ENCODE measurements around the gene FEZ2. TPM values are rescaled to one million over a fixed set of nuclear protein-coding genes. Genes with fewer than 3 reads are reported as not detected.

FEZ2 gene
- total and polyA plus RNA-seq, 2 of the 8 experiments (the other 6 are each of a cell fraction or from before 2014, with no cell fraction given): 7.5 to 16.4 TPM

DNA sequence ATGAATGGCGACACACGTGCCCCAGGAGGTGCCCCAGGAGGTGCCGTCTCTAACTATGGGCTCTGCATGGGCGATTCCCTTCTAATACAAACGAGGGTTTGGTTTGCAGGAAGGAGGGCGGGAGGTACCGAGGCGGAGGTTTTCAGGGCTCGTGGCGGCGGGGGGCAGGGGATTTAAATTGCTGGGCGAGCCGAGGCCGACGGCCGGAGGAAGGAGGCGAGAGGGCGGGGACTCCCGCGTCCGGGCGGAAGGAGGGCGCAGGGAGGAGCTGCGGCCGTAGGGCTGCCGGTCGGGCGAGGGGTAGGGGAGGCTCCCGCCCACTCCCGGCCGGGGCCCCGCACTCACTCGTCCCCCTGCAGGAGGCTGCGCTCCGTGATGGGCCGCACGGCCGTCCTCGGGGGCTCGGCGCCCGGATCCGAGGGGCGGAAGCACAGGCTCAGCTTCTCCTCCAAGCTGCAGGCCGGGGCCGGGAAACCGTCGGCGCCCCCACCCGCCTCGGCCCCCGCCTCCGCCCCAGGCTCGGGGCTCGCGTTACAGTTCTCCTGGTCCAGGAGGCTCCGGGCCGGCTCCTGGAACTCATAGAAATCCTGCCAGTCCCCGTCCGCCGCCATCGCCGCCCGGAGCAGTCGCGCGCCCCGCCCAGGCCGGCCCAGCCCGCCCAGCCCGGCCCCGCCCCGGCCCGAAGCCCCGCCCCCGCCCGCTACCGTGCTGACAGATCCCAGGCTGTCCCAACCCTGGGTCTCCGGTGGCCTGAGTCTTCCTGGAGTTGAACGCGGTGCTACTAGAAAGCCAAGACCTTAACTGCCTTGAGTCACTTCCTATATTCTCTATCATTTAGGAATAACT, at the start of gene FEZ2 (continued):
- TF ChIP-seq SIN3A (conservative IDR thresholded peaks at IDR 0.05 in 1 of 2, IDR thresholded peaks at IDR 0.05 in 1 of 2; ENCODE audit: low read depth in 1 of 2, low read length in 2 of 2): peak in 1 of 2 experiments; percentile 30; a peak in 2 of 4 replicates
- TF ChIP-seq, protein P1, sequence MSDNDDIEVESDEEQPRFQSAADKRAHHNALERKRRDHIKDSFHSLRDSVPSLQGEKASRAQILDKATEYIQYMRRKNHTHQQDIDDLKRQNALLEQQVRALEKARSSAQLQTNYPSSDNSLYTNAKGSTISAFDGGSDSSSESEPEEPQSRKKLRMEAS (IDR thresholded peaks at IDR 0.05): peak; percentile 86
- TF ChIP-seq ASH2L (IDR thresholded peaks at IDR 0.05; ENCODE audit: low read length): peak; percentile 71
- peak; percentile 29 for TF ChIP-seq NANOG (IDR thresholded peaks at IDR 0.05; ENCODE audit: insufficient read depth, low read depth, low read length, poor library complexity, severe bottlenecking)
- TF ChIP-seq POLR2AphosphoS5 (IDR thresholded peaks at IDR 0.05; ENCODE audit: low read depth, low read length): peak; percentile 67
- TF ChIP-seq POLR2A (IDR thresholded peaks at IDR 0.05; ENCODE audit: control extremely low read depth in 1 of 2, low read depth in 2 of 2, low read length in 2 of 2): peak in 1 of 2 experiments; percentile 80; a peak in 2 of 3 replicates
- TF ChIP-seq, protein P2, sequence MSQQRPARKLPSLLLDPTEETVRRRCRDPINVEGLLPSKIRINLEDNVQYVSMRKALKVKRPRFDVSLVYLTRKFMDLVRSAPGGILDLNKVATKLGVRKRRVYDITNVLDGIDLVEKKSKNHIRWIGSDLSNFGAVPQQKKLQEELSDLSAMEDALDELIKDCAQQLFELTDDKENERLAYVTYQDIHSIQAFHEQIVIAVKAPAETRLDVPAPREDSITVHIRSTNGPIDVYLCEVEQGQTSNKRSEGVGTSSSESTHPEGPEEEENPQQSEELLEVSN (IDR thresholded peaks at IDR 0.05): peak; percentile 48; the same call in 1 of the 2 replicates
- TF ChIP-seq JUN (IDR thresholded peaks at IDR 0.05; ENCODE audit: low read depth, low read length): no peak
- peak; percentile 57; the same call in 1 of the 2 replicates for TF ChIP-seq YY1 (IDR thresholded peaks at IDR 0.05; ENCODE audit: low read depth, low read length)
- TF ChIP-seq RAD21 (IDR thresholded peaks at IDR 0.05 in 1 of 2, conservative IDR thresholded peaks at IDR 0.05 in 1 of 2; ENCODE audit: low read depth in 2 of 2, low read length in 2 of 2): no peak
- TF ChIP-seq EP300 (IDR thresholded peaks at IDR 0.05; ENCODE audit: borderline replicate concordance in 1 of 2, low read depth in 2 of 2, low read length in 2 of 2): peak in 1 of 2 experiments; percentile 46; a peak in 1 of 3 replicates
- peak; percentile 55 for TF ChIP-seq KDM4A (IDR thresholded peaks at IDR 0.05; ENCODE audit: low read depth, low read length, severe bottlenecking)
- TF ChIP-seq CHD2 (IDR thresholded peaks at IDR 0.05; ENCODE audit: low read length): no peak
- TF ChIP-seq GABPA (IDR thresholded peaks at IDR 0.05; ENCODE audit: borderline replicate concordance, insufficient read depth, low read length): 0 out of 2 replicates have a peak, but pooled peaks have one; percentile 12
- TF ChIP-seq TAF1 (IDR thresholded peaks at IDR 0.05; ENCODE audit: low read depth, low read length): peak; percentile 68; the same call in 1 of the 2 replicates
- TF ChIP-seq, protein P3, sequence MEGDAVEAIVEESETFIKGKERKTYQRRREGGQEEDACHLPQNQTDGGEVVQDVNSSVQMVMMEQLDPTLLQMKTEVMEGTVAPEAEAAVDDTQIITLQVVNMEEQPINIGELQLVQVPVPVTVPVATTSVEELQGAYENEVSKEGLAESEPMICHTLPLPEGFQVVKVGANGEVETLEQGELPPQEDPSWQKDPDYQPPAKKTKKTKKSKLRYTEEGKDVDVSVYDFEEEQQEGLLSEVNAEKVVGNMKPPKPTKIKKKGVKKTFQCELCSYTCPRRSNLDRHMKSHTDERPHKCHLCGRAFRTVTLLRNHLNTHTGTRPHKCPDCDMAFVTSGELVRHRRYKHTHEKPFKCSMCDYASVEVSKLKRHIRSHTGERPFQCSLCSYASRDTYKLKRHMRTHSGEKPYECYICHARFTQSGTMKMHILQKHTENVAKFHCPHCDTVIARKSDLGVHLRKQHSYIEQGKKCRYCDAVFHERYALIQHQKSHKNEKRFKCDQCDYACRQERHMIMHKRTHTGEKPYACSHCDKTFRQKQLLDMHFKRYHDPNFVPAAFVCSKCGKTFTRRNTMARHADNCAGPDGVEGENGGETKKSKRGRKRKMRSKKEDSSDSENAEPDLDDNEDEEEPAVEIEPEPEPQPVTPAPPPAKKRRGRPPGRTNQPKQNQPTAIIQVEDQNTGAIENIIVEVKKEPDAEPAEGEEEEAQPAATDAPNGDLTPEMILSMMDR (IDR thresholded peaks at IDR 0.05; ENCODE audit: control extremely low read depth in 1 of 3, insufficient read depth in 1 of 3, low read depth in 1 of 3, low read length in 3 of 3): no peak
- no peak; the same call in 1 of the 2 replicates for TF ChIP-seq TCF12 (IDR thresholded peaks at IDR 0.05; ENCODE audit: low read depth, low read length)
